K562 (cell line): ENCODE data around the gene GON4L. TPM values are rescaled to one million over a fixed set of nuclear protein-coding genes. Genes with fewer than 3 reads are reported as not detected.

Experiments
- ATAC-seq: fragments of 200-7000 bp; cut with Tn5 transposase; 3 replicates; pipeline ENCODE4 v1.9.1; 2020; ENCODE audit warnings: moderate library complexity
- BruUV-seq: library from RNA; stranded (reverse); fragments of 400-500 nt; replicated peaks from 2 replicates; lab custom pipeline; 2021; lab: Mats Ljungman, UMichigan
- CTCF ChIA-PET: fragments of 300-600 bp; formaldehyde crosslinking; extraction: SDS; loops from one replicate; lab custom pipeline; 2021; ENCODE audit warnings: low intra/inter-chr PET ratio; lab: Yijun Ruan, JAX
- POLR2A ChIA-PET: fragments of 300-600, 350-650 bp; sonication (Branson Sonifier 250); formaldehyde crosslinking; extraction: SDS; loops from one replicate; lab custom pipeline; 2021; ENCODE audit warnings: antibody characterized with exemption, inconsistent platforms; lab: Yijun Ruan, JAX
- DNase-seq, 4 experiments: peaks; one replicate each; pipeline versions ENCODE4 v3.0.0 to v3.0.0-alpha.2; 2011 to 2018; ENCODE audit warnings: low spot score in 3 of 4, mixed read lengths in 3 of 4; ENCODE audit errors: extremely low read depth in 1 of 4
- FAIRE-seq: peaks from 2 replicates; lab custom pipeline; 2011; peaks lifted over from hg19 to GRCh38; lab: Jason Lieb, UNC
- H2AFZ ChIP-seq: 2 replicates; pipeline ENCODE4 v1.6.0; 2011; ENCODE audit warnings: low read depth, low read length, control low read depth, inconsistent platforms
- H3K27ac ChIP-seq: fragments of 200-600 bp; 3 replicates; pipeline ENCODE4 v1.8.0; 2011; ENCODE audit warnings: low read depth, mild to moderate bottlenecking, control low read depth, inconsistent platforms, low read length, moderate library complexity, mixed read lengths; ENCODE audit errors: extremely low read depth
- H3K27me3 ChIP-seq, 2 experiments: fragments of 300-600 bp in 1 of 2; 2 replicates in 1 of 2; 3 replicates in 1 of 2; pipeline versions ENCODE4 v1.6.0 to v1.8.0; 2011; ENCODE audit warnings: inconsistent platforms in 2 of 2, low read length in 2 of 2, mild to moderate bottlenecking in 1 of 2, mixed read lengths in 1 of 2, moderate library complexity in 1 of 2; ENCODE audit not compliant: control insufficient read depth in 2 of 2, insufficient read depth in 2 of 2
- H3K36me3 ChIP-seq: fragments of 300-600 bp; 3 replicates; pipeline ENCODE4 v1.8.0; 2011; ENCODE audit warnings: mild to moderate bottlenecking, low read length, inconsistent platforms; ENCODE audit not compliant: control insufficient read depth, insufficient read depth
- H3K4me1 ChIP-seq, 2 experiments: fragments of 200-600 bp in 1 of 2; replicated peaks in 1 of 2; 2 replicates in 1 of 2; 3 replicates in 1 of 2; pipeline versions ENCODE4 v1.5.1 to v1.8.0; 2011; ENCODE audit warnings: inconsistent platforms in 2 of 2, low read length in 2 of 2, mild to moderate bottlenecking in 1 of 2, mixed read lengths in 1 of 2, moderate library complexity in 1 of 2; ENCODE audit not compliant: control insufficient read depth in 2 of 2, insufficient read depth in 2 of 2
- H3K4me2 ChIP-seq: 2 replicates; pipeline ENCODE4 v1.6.1; 2011; ENCODE audit warnings: low read length, control low read depth, inconsistent platforms, mixed read lengths; ENCODE audit not compliant: insufficient read depth
- H3K4me3 ChIP-seq: fragments of 200-600 bp; sonication (generic), shearing (Covaris generic); 2 replicates; pipeline ENCODE4 v1.5.1; 2016; ENCODE audit warnings: control low read depth, inconsistent platforms
- H3K79me2 ChIP-seq: fragments of 200-600 bp; 3 replicates; pipeline ENCODE4 v1.8.0; 2011; ENCODE audit warnings: low read length, inconsistent platforms; ENCODE audit not compliant: control insufficient read depth, insufficient read depth
- H3K9ac ChIP-seq, 2 experiments: 2 replicates each; pipeline versions ENCODE4 v1.6.0 to v1.6.1; 2011; ENCODE audit warnings: low read depth in 2 of 2, low read length in 2 of 2, control low read depth in 1 of 2, inconsistent platforms in 1 of 2, mild to moderate bottlenecking in 1 of 2, mixed read lengths in 1 of 2; ENCODE audit not compliant: insufficient read depth in 1 of 2
- H3K9me1 ChIP-seq: one replicate; pipeline ENCODE4 v1.6.0; 2011; ENCODE audit warnings: inconsistent platforms, mild to moderate bottlenecking, low read length, moderate library complexity; ENCODE audit not compliant: control insufficient read depth, insufficient read depth
- H3K9me3 ChIP-seq: replicated peaks from 2 replicates; pipeline ENCODE4 v1.5.1; 2011; ENCODE audit warnings: low read depth, low read length, inconsistent platforms; ENCODE audit not compliant: control insufficient read depth, insufficient read depth
- H4K20me1 ChIP-seq: replicated peaks from 2 replicates; pipeline ENCODE4 v1.6.1; 2011; ENCODE audit warnings: low read length, inconsistent platforms, mixed read lengths; ENCODE audit not compliant: control insufficient read depth, insufficient read depth
- AFF4 ChIP-seq: sonication (generic); formaldehyde crosslinking; IDR thresholded peaks from 2 replicates; pipeline ENCODE4 v1.8.0; 2023; ENCODE audit warnings: mild to moderate bottlenecking, missing genetic modification reagents
- BCOR ChIP-seq: fragments of 450-650 bp; IDR thresholded peaks from 2 replicates; pipeline ENCODE4 v1.6.1; 2016
- DACH1 ChIP-seq: fragments of 450-650 bp; IDR thresholded peaks from 2 replicates; pipeline ENCODE4 v1.6.1; 2018; ENCODE audit not compliant: partially characterized antibody
- ESRRA ChIP-seq: fragments of 450-650 bp; IDR thresholded peaks from 2 replicates; pipeline ENCODE4 v1.6.1; 2014; ENCODE audit warnings: low read depth, mild to moderate bottlenecking, moderate library complexity, borderline replicate concordance
- KAT7 ChIP-seq: sonication (generic); formaldehyde crosslinking; IDR thresholded peaks from 2 replicates; pipeline ENCODE4 v1.8.0; 2022; ENCODE audit warnings: missing genetic modification reagents, mild to moderate bottlenecking, borderline replicate concordance
- SAFB ChIP-seq: fragments of 200-400 bp; formaldehyde crosslinking; IDR thresholded peaks from 2 replicates; pipeline ENCODE4 v1.6.1; 2017; ENCODE audit warnings: low read depth, low read length, borderline replicate concordance
- SMARCA4 ChIP-seq: fragments of 450-650 bp; IDR thresholded peaks from 2 replicates; pipeline ENCODE4 v1.6.1; 2016
- TEAD4 ChIP-seq, 2 experiments: sonication (generic) in 1 of 2; formaldehyde crosslinking in 1 of 2; IDR thresholded peaks; 2 replicates each; pipeline versions ENCODE4 v1.6.1 to v1.8.0; 2012 to 2022; ENCODE audit warnings: borderline replicate concordance in 1 of 2, inconsistent platforms in 1 of 2, low read length in 1 of 2, mild to moderate bottlenecking in 1 of 2, missing genetic modification reagents in 1 of 2
- ZNF41 ChIP-seq: fragments of 250-450 bp; sonication (Bioruptor Pico); conservative IDR thresholded peaks from 2 replicates; pipeline ENCODE4 v1.4.0; 2020; ENCODE audit warnings: mild to moderate bottlenecking
- ZNF444 ChIP-seq: fragments of 250-450 bp; sonication (Bioruptor Pico); IDR thresholded peaks from 2 replicates; pipeline ENCODE4 v1.4.0; 2020; ENCODE audit warnings: mild to moderate bottlenecking, moderate library complexity
- ZNF518B ChIP-seq: fragments of 250-450 bp; sonication (Bioruptor Pico); IDR thresholded peaks from 2 replicates; pipeline ENCODE4 v1.5.0; 2021; ENCODE audit warnings: mild to moderate bottlenecking, moderate library complexity
- WGBS: fragments of 100-300 bp; shearing (Covaris generic); methylation state at CpG from one replicate; pipeline ENCODE4 v1.1.6; 2016; ENCODE audit warnings: low coverage, mixed read lengths; ENCODE audit not compliant: insufficient coverage; ENCODE audit errors: missing lambda C conversion rate; 5-methylcytosine and 5-hydroxymethylcytosine counted together
- in situ Hi-C: fragments of 300-500 bp; cut with MboI; formaldehyde crosslinking; loops from 4 replicates; pipeline ENCODE4 v1.15.0; 2018; ENCODE audit warnings: inconsistent platforms, mixed read lengths
- intact Hi-C: fragments of 100-400 bp; cut with micrococcal nuclease; formaldehyde crosslinking; loops from 2 replicates; pipeline ENCODE4 v1.14.2; 2022
- polyA plus RNA-seq, 8 experiments: library from polyadenylated mRNA; depleted of rRNA in 4 of 8; stranded (reverse) in 5 of 8; unstranded in 3 of 8; fragments of >200 nt; fragmentation: Nextera tagmentation in 2 of 8; fragmentation: Illumina TruSeq in 1 of 8; extraction: Ambion mirVana in 2 of 8; extraction: Trizol in 1 of 8; gene quantifications; 2 replicates each; pipeline versions ENCODE4 v1.2.1 to v1.2.3, GENCODE V29; 2011 to 2014; ENCODE audit warnings: inconsistent platforms in 1 of 8, missing spikeins in 1 of 8
- total RNA-seq, 7 experiments: library from RNA; depleted of rRNA in 6 of 7; stranded (reverse); fragments of >200 nt in 6 of 7; fragmentation: Illumina TruSeq in 2 of 7; extraction: Trizol in 2 of 7; gene quantifications; 2 replicates each; pipeline versions ENCODE4 v1.2.1 to v1.2.3, GENCODE V29; 2011 to 2021; ENCODE audit warnings: low replicate concordance in 1 of 7
- TF ChIP-seq, protein P1 (sequence below): sonication (generic); formaldehyde crosslinking; IDR thresholded peaks from 2 replicates; pipeline ENCODE4 v1.8.1; 2023; ENCODE audit warnings: mild to moderate bottlenecking, missing genetic modification reagents, moderate library complexity

GON4L gene
- total and polyA plus RNA-seq, 9 of the 15 experiments (the other 6 are each of a cell fraction or from before 2014, with no cell fraction given): 20.2 to 47.4 (median 33.6) TPM

- Histone ChIP-seq H3K36me3 (peaks cover 17% of the 10 kb centered on the region), H3K4me1 (peaks cover 10 to 14% of the 10 kb centered on the region in 2 experiments; a peak in 4 of 5 replicates), H3K9me3 (no peaks in the 10 kb centered on the region), H3K9me1 (no peaks in the 10 kb centered on the region), H3K4me2 (peak overlapping the region; percentile 59; the same call in 1 of the 2 replicates), H3K4me3 (peak overlapping the region; percentile 60), H3K79me2 (peaks cover 31% of the 10 kb centered on the region), H3K27ac (peak overlapping the region; percentile 92), H3K27me3 (no peaks in the 10 kb centered on the region), H3K9ac (peak overlapping the region in 1 of 2 experiments; percentile 87; a peak in 2 of 4 replicates), H2AFZ (peak overlapping the region; percentile 93), H4K20me1 (no peaks in the 10 kb centered on the region; the same call in 1 of the 2 replicates)
- in situ Hi-C loops (no loop called here), intact Hi-C loops (loop anchor here (1.0 to 2.0 kb wide), 2 partner anchors 25 to 74 kb away; no protein-coding TSS in a partner anchor)
- no peak for FAIRE-seq
- peak; percentile 1; the same call in 1 of the 3 replicates for ATAC-seq
- ChIA-PET POLR2A (interaction anchor here (0.7 to 1.7 kb wide), 9 partner anchors 8 to 119 kb away, joined by 3 to 9 read pairs (median 4); no protein-coding TSS in a partner anchor), CTCF (no interaction called here)
- BruUV-seq: no TSS peak
- DNase-seq: peak in 1 of 4 experiments; percentile 20
- 6% methylated on average over 12 of the region's 12 CpGs for WGBS
- TF ChIP-seq ZNF41 (CRISPR knock-in tag) (no peak), TEAD4 (IDR thresholded peaks at IDR 0.05; ENCODE audit: low read length) (no peak), TEAD4 (CRISPR knock-in tag; IDR thresholded peaks at IDR 0.05; ENCODE audit: borderline replicate concordance) (no peak), ZNF444 (CRISPR knock-in tag) (no peak), SAFB (no peak), DACH1 (no peak), ESRRA (peak; percentile 22; the same call in 1 of the 2 replicates), ZNF518B (no peak), KAT7 (no peak; the same call in 1 of the 2 replicates), AFF4 (CRISPR knock-in tag) (0 out of 2 replicates have a peak, but pooled peaks have one; percentile 26), BCOR (peak; percentile 90), SMARCA4 (peak; percentile 25; the same call in 1 of the 2 replicates)
- TF ChIP-seq, protein P1, sequence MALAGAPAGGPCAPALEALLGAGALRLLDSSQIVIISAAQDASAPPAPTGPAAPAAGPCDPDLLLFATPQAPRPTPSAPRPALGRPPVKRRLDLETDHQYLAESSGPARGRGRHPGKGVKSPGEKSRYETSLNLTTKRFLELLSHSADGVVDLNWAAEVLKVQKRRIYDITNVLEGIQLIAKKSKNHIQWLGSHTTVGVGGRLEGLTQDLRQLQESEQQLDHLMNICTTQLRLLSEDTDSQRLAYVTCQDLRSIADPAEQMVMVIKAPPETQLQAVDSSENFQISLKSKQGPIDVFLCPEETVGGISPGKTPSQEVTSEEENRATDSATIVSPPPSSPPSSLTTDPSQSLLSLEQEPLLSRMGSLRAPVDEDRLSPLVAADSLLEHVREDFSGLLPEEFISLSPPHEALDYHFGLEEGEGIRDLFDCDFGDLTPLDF (CRISPR knock-in tag): no peak
These were observed 1.8 kb upstream of the GON4L start for GRCh38 chr1:155858800-155859233.
